Activated gamma-delta T cell (primary cell): ENCODE results near the gene PPP2R2C.

Experiments
- DNase-seq: peaks from one replicate; lab custom pipeline; 2025; lab: John Stamatoyannopoulos, UW
- total RNA-seq, 2 donors: gene quantifications; one replicate each; lab custom pipeline; 2026; lab: John Stamatoyannopoulos, UW

PPP2R2C gene
- 0.22 to 0.31 reads per million in 2 donors for total RNA-seq

GRCh38 chr4:6472387-6473263, at the start of gene PPP2R2C:
PPP2R2C (minus strand) TSS chr4:6472614; CDS start chr4:6472229, 385 bp downstream.
- DNase-seq: no peak

- DNase-seq: no peak
These were observed 48.6 kb upstream of the PPP2R2C start for GRCh38 chr4:6520978-6521377.

- DNase-seq: no peak
These were observed 47.7 kb upstream of the PPP2R2C start for GRCh38 chr4:6520051-6520636.

- DNase-seq: no peak
These were observed 44.8 kb upstream of the PPP2R2C start for GRCh38 chr4:6517171-6517570.

GRCh38 chr4:6516762-6517161, 44.3 kb upstream of the PPP2R2C start:
- DNase-seq: no peak

- DNase-seq: no peak
These were observed 43.9 kb upstream of the PPP2R2C start for GRCh38 chr4:6516281-6516680.

GRCh38 chr4:6513678-6514077, 41.3 kb upstream of the PPP2R2C start:
- DNase-seq: no peak

GRCh38 chr4:6509587-6509986, 37.2 kb upstream of the PPP2R2C start:
- DNase-seq: no peak

GRCh38 chr4:6507345-6507744, 34.9 kb upstream of the PPP2R2C start:
- DNase-seq: no peak

- DNase-seq: no peak
These were observed 34.3 kb upstream of the PPP2R2C start for GRCh38 chr4:6506616-6507140.

- DNase-seq: no peak
These were observed 32.6 kb upstream of the PPP2R2C start for GRCh38 chr4:6504900-6505496.

- DNase-seq: no peak
These were observed 30.5 kb upstream of the PPP2R2C start for GRCh38 chr4:6502747-6503465.

- DNase-seq: no peak
These were observed 29.7 kb upstream of the PPP2R2C start for GRCh38 chr4:6502147-6502546.

GRCh38 chr4:6501171-6501570, 28.8 kb upstream of the PPP2R2C start:
- no peak for DNase-seq

- no peak for DNase-seq
These were observed 28.2 kb upstream of the PPP2R2C start for GRCh38 chr4:6500481-6501140.

GRCh38 chr4:6499238-6499600, 26.8 kb upstream of the PPP2R2C start:
- no peak for DNase-seq

- no peak for DNase-seq
These were observed 26.3 kb upstream of the PPP2R2C start for GRCh38 chr4:6498511-6499237.

- DNase-seq: no peak
These were observed 25.4 kb upstream of the PPP2R2C start for GRCh38 chr4:6497796-6498195.

- no peak for DNase-seq
These were observed 23.3 kb upstream of the PPP2R2C start for GRCh38 chr4:6495736-6496135.

- DNase-seq: no peak
These were observed 22.8 kb upstream of the PPP2R2C start for GRCh38 chr4:6495296-6495590.
